ENCODE measurements around the gene CRK. TPM values are rescaled to one million over a fixed set of nuclear protein-coding genes. Genes with fewer than 3 reads are reported as not detected.
"Not testable (repeated sequence)": the region's sequence is repeated elsewhere in the genome, so short reads cannot be mapped to it uniquely, and the experiment has no call there.

Gene CRK
- total RNA-seq, 3 donors from 2014 or later, result 73.9 to 85.3 (median 74.0) TPM

GRCh38 chr17:1399679-1400512 is 56.1 kb downstream of the CRK start, which contains the start of gene YWHAE:
Gene YWHAE, minus strand, starts transcription at chr17:1400222. Its CDS starts 112 bp downstream, at chr17:1400110.
- peak; percentile 96 for ATAC-seq
- intact Hi-C loops (cut with DNase I, micrococcal nuclease), result no loop called here
- DNase-seq, result peak; percentile 98 to 99 (median 98)
- Histone ChIP-seq H3K4me3 (peak within 1 kb of the TSS; percentile 64), H3K4me1 (ENCODE audit: low read depth) (peaks cover 19% of the 10 kb centered on the region), H3K36me3 (ENCODE audit: low read depth) (no peaks in the 10 kb centered on the region), H3K9me3 (no peaks in the 10 kb centered on the region)
- TF ChIP-seq CTCF (IDR thresholded peaks at IDR 0.05), result no peak

GRCh38 chr17:1398931-1399678 is 56.9 kb downstream of the CRK start:
- no peaks in the 10 kb centered on the region for H3K36me3 ChIP-seq (ENCODE audit: low read depth)
- peak overlapping the region; percentile 64 for H3K4me3 ChIP-seq
- ATAC-seq, result peak; percentile 58
- no peak for TF ChIP-seq CTCF (IDR thresholded peaks at IDR 0.05)
- intact Hi-C loops (cut with DNase I, micrococcal nuclease), result no loop called here
- H3K4me1 ChIP-seq (ENCODE audit: low read depth), result peaks cover 27% of the 10 kb centered on the region
- peak in 1 of 3 donors; percentile 36 for DNase-seq
- no peaks in the 10 kb centered on the region for H3K9me3 ChIP-seq

- Histone ChIP-seq H3K36me3 (ENCODE audit: low read depth) (no peaks in the 10 kb centered on the region), H3K4me3 (no peak overlapping the region), H3K4me1 (ENCODE audit: low read depth) (peaks cover 37% of the 10 kb centered on the region), H3K9me3 (no peaks in the 10 kb centered on the region)
- intact Hi-C loops (cut with DNase I, micrococcal nuclease), result no loop called here
- DNase-seq (no peak), ATAC-seq (no peak)
- no peak for TF ChIP-seq CTCF (IDR thresholded peaks at IDR 0.05)
Observed at GRCh38 chr17:1398028-1398427, 58.0 kb downstream of the CRK start.

- peaks cover 54% of the 10 kb centered on the region for H3K4me1 ChIP-seq (ENCODE audit: low read depth)
- H3K4me3 ChIP-seq; intact Hi-C loops (cut with DNase I, micrococcal nuclease); H3K9me3 ChIP-seq; ATAC-seq; H3K36me3 ChIP-seq (ENCODE audit: low read depth); DNase-seq: not testable (repeated sequence)
Observed at GRCh38 chr17:1395876-1396665, 60.0 kb downstream of the CRK start.

- no peaks in the 10 kb centered on the region for H3K36me3 ChIP-seq (ENCODE audit: low read depth)
- H3K4me1 ChIP-seq (ENCODE audit: low read depth), result peaks cover 75% of the 10 kb centered on the region
- DNase-seq (no peak), ATAC-seq (no peak)
- H3K9me3 ChIP-seq, result no peaks in the 10 kb centered on the region
- no peak for TF ChIP-seq CTCF (IDR thresholded peaks at IDR 0.05)
- intact Hi-C loops (cut with DNase I, micrococcal nuclease), result no loop called here
- no peak overlapping the region for H3K4me3 ChIP-seq
Observed at GRCh38 chr17:1391577-1391976, 64.5 kb downstream of the CRK start.

Measured in mucosa of descending colon (tissue), 3 donors.